ENCODE results near the gene MOB3A. TPM values are rescaled to one million over a fixed set of nuclear protein-coding genes. Genes with fewer than 3 reads are reported as not detected.

MOB3A gene
- total and polyA plus RNA-seq, 2 of the 8 experiments (the other 6 are each of a cell fraction or from before 2014, with no cell fraction given), result 9.2 to 9.6 TPM

GRCh38 chr19:2084993-2085720, 11.0 kb downstream of the MOB3A start:
- H4K91ac ChIP-seq (replicated peaks; ENCODE audit: insufficient read length, low read length), result no peak overlapping the region
- H3K4me2 ChIP-seq (ENCODE audit: insufficient read depth in 1 of 2, low read depth in 2 of 2, low read length in 2 of 2), result no peak overlapping the region
- no peak overlapping the region for H3K23ac ChIP-seq (ENCODE audit: insufficient read length)
- H2BK120ac ChIP-seq (replicated peaks; ENCODE audit: low read depth, low read length), result no peak overlapping the region
- no peak overlapping the region for H3K9ac ChIP-seq (replicated peaks in 1 of 4; ENCODE audit: extremely low read depth in 1 of 4, low read depth in 3 of 4, low read length in 3 of 4)
- H2AFZ ChIP-seq (ENCODE audit: low read length), result no peak overlapping the region
- no peak overlapping the region; the same call in 1 of the 2 replicates for H4K8ac ChIP-seq (ENCODE audit: extremely low read depth, insufficient read depth, low read length)
- H3K79me2 ChIP-seq (ENCODE audit: control insufficient read depth in 1 of 2, insufficient read depth in 2 of 2, low read length in 2 of 2), result no peaks in the 10 kb centered on the region
- H3K4me1 ChIP-seq (replicated peaks in 1 of 4; ENCODE audit: control insufficient read depth in 3 of 4, insufficient read depth in 4 of 4, low read length in 3 of 4), result peaks cover 0 to 5% (median 2%) of the 10 kb centered on the region in 4 experiments; a peak in 3 of 7 replicates
- no peak overlapping the region for H4K5ac ChIP-seq (ENCODE audit: insufficient read length, low read depth, low read length)
- H2BK20ac ChIP-seq (ENCODE audit: low read length), result no peak overlapping the region
- no peak overlapping the region for H3K56ac ChIP-seq (replicated peaks; ENCODE audit: insufficient read length, low read depth, low read length)
- H3K4ac ChIP-seq (replicated peaks; ENCODE audit: insufficient read length, low read depth, low read length), result no peak overlapping the region
- H3K23me2 ChIP-seq (ENCODE audit: low read depth, low read length), result no peaks in the 10 kb centered on the region
- H2AK5ac ChIP-seq (ENCODE audit: low read depth, low read length), result no peak overlapping the region
- H3K14ac ChIP-seq (ENCODE audit: insufficient read length), result no peak overlapping the region
- no peaks in the 10 kb centered on the region for H4K20me1 ChIP-seq (replicated peaks in 1 of 2; ENCODE audit: control insufficient read depth in 1 of 2, insufficient read depth in 2 of 2, low read length in 2 of 2)
- DNase-seq (ENCODE audit: low read depth in 1 of 2, low spot score in 2 of 2), result no peak
- H3K4me3 ChIP-seq (ENCODE audit: extremely low read depth in 1 of 4, insufficient read depth in 2 of 4, low read depth in 3 of 4, low read length in 4 of 4), result no peak overlapping the region
- no peak for FAIRE-seq
- H3K79me1 ChIP-seq (ENCODE audit: low read depth, low read length), result no peaks in the 10 kb centered on the region
- H3K36me3 ChIP-seq (ENCODE audit: control insufficient read depth in 2 of 4, insufficient read depth in 4 of 4, low read length in 3 of 4), result no peaks in the 10 kb centered on the region
- no peak overlapping the region for H3K18ac ChIP-seq (ENCODE audit: extremely low read depth, low read length)
- CTCF ChIA-PET (ENCODE audit: partially characterized antibody), result interaction anchor here (0.7 to 2.6 kb wide), 2 partner anchors 16 to 354 kb away, joined by 4 to 14 read pairs; no protein-coding TSS in a partner anchor
- WGBS, 2 experiments (ENCODE audit: extremely low coverage in 1 of 2, insufficient coverage in 1 of 2, insufficient read length in 1 of 2, insufficient replicate concordance in 2 of 2, low coverage in 1 of 2, low lambda C conversion rate in 2 of 2, missing lambda C conversion rate in 1 of 2), result 97% methylated on average over 26 of the region's 28 CpGs; no CpG with 5 or more reads in 1 of the 2 experiments
- no peaks in the 10 kb centered on the region for H3K27me3 ChIP-seq (replicated peaks in 1 of 4; ENCODE audit: control insufficient read depth in 3 of 4, extremely low read depth in 1 of 4, insufficient read depth in 3 of 4, low read length in 3 of 4)
- H2BK12ac ChIP-seq (ENCODE audit: low read depth, low read length), result no peak overlapping the region
- H3K9me3 ChIP-seq (ENCODE audit: insufficient read depth in 2 of 2, low read depth in 1 of 2, low read length in 1 of 2), result no peaks in the 10 kb centered on the region
- POLR2A ChIA-PET (ENCODE audit: partially characterized antibody), result interaction anchor here (0.7 to 1.3 kb wide), 4 partner anchors 9 to 1246 kb away, joined by 3 to 7 read pairs (median 3); no protein-coding TSS in a partner anchor
- H2BK15ac ChIP-seq (ENCODE audit: low read length), result no peak overlapping the region
- no peak overlapping the region for H3K27ac ChIP-seq (ENCODE audit: low read depth, low read length)
- no peak overlapping the region for H2BK5ac ChIP-seq (ENCODE audit: low read depth, low read length)
- TF ChIP-seq POLR2AphosphoS5 (IDR thresholded peaks at IDR 0.05; ENCODE audit: low read depth, low read length) (no peak), RAD21 (IDR thresholded peaks at IDR 0.05 in 1 of 2, conservative IDR thresholded peaks at IDR 0.05 in 1 of 2; ENCODE audit: low read depth in 2 of 2, low read length in 2 of 2) (no peak), RFX5 (IDR thresholded peaks at IDR 0.05; ENCODE audit: borderline replicate concordance, low read depth, low read length) (no peak), RXRA (IDR thresholded peaks at IDR 0.05; ENCODE audit: insufficient read depth, low read depth, low read length) (no peak), CBX5 (IDR thresholded peaks at IDR 0.05; ENCODE audit: low read depth, low read length) (no peak), ATF2 (IDR thresholded peaks at IDR 0.05; ENCODE audit: low read length) (no peak), KDM1A (IDR thresholded peaks at IDR 0.05; ENCODE audit: borderline replicate concordance, low read length) (no peak), CBX8 (IDR thresholded peaks at IDR 0.05; ENCODE audit: borderline replicate concordance, low read depth, low read length) (no peak), EZH2 (IDR thresholded peaks at IDR 0.05; ENCODE audit: low read depth, low read length, severe bottlenecking) (no peak), BRCA1 (IDR thresholded peaks at IDR 0.05; ENCODE audit: low read depth, low read length) (no peak)

Data from H1 (cell line).